Hematopoietic multipotent progenitor cell treated with erythropoietin and hydrocortisone succinate and interleukin-3 and kit ligand, for 17 days (in vitro differentiated cells): ENCODE results near the gene EEF1G.
"Not testable (repeated sequence)": the region's sequence is repeated elsewhere in the genome, so short reads cannot be mapped to it uniquely, and the experiment has no call there.

ENCODE experiments used
- DNase-seq: peaks from one replicate; pipeline ENCODE4 v3.0.0-alpha.2; 2015; ENCODE audit warnings: low spot score

EEF1G gene

DNA sequence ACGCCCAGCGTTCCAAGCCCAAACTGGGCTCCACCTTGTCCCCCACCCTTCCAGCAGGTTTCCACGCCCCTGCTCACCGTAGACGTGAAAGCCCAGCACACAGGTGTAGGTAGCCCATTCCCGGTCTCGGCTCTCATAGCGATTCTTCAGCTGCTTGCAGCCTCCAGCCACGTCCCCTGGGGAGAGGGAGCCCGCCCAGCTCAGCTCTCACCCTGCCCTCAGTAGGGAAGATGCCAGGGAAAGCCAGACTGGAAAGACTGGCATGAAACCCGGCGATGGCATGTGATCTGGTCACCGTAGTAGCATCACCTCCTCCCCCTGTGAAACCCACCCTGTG, 29.3 kb upstream of the EEF1G start:
- DNase-seq: no peak

DNA sequence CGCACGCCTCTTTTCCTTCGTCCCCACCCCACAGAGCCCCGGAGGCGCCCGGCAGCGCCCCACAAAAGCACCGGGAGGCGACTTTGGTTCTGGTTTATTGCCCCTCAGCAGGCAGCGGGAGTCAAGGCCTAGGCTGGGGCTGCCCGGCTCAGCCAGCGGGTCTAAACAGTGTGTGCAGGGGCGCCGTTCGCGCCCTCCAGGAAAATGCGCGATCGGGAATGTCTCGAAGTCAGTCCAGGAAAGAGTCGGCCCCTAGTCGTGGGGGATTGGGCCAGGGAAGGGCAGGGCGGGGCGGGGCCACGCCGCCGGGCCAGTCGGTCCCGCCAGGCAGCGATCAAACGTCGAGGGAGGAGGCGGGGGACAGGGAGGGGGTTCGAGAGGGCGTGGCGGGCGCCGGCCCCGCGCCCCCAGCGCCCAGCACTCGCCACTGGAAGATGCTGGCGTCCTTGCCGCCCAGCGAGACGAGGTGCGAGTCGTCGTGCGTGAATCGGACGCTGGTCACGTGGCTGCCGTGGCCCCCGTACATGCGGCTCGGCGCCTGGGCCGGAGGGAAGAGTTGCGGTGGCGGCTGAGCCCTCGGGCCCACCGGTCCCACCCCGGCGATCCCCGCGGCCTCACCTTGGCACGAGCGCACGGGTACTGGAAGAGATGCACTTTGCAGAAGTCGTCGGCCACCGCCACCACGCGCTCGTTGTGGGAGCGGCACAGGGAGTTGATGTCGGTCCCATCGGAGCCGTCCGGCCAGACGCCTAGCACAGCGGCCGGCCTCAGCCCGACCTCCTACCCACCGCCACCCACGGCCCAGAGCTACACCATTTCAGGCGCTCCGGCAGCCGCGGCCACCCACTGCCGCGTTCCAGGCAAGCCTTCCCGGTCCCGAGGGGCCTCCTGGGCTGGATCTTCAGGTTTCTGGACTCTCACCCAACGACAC, 28.7 kb upstream of the EEF1G start:
- no peak for DNase-seq

DNA sequence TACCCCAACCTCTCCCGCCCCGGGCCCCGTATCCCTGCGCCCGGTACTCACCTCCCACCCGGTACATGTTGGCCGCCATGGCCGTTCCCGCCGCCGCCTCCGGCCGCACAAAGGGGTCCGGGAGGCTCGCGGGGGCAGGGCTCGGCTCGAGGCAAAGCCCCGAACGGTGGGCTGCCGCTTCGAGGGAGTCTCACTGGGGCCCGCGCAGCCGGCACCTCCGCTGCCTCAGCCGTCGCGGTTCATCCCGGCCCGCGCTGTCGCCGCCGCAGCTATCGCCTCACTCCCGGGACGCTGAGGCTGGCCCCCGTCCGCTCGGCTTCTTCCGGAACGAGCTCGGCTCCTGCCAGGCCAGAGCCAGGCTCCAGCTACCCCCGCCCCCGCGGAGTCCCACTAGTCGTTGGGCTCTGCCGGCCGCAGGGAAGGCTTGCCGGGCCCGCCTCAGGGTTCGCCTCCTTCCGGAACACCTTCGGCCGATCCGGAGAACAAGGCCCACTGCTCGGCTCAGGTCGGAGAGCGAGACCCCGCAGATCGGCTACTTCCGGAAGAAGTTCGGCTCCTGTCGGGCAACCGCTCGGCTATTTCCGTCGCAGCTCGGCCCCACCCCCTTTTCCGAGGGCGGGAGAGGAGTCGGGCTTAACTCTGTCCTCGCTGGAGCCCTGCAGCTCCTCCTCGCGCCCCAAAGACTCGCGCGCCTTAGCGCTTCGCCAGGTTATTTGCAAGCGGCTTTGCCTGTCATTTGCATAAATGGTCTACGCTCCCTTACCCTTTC, 27.9 kb upstream of the EEF1G start, which contains the start of gene MTA2:
MTA2 (minus strand) TSS at position 494 of the 769 bp plus-strand sequence; CDS start at position 79, 415 bp downstream.
- DNase-seq: peak; percentile 97

DNA sequence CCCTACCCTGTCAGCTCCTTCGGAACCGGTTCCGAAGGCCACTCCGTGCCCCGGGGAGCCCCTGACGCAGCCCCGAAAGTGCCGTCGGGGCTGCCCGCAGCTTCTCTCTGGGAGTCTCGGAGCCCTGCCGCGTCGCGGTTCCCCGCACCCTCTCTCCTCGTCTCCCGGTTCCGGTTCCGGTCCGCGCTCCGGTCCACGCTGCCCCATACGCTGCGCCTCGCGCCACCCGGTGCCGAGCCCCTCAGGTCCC, 27.4 kb upstream of the EEF1G start:
- no peak for DNase-seq

GRCh38 chr11:62600367-62601121, 26.9 kb upstream of the EEF1G start:
- peak; percentile 30 for DNase-seq

DNA sequence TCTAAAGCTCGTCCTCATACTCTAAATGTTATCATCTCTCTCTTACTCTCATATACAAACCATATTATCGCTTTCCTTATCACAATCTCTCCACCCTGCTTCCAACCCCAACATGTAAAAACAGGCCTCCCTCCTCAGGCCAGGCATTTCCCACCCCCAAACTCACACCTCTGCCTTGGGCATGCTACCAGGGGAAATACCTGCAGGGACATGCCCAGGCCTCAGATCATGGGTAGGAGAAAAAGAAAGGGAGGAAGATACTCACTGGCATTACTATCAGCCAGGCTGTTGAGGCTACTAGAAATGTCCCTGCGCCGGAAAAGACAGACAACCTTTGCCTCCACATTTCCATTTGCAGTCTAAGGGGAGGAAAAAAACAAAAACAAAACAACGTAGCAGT, 26.2 kb upstream of the EEF1G start:
- DNase-seq: no peak

DNA sequence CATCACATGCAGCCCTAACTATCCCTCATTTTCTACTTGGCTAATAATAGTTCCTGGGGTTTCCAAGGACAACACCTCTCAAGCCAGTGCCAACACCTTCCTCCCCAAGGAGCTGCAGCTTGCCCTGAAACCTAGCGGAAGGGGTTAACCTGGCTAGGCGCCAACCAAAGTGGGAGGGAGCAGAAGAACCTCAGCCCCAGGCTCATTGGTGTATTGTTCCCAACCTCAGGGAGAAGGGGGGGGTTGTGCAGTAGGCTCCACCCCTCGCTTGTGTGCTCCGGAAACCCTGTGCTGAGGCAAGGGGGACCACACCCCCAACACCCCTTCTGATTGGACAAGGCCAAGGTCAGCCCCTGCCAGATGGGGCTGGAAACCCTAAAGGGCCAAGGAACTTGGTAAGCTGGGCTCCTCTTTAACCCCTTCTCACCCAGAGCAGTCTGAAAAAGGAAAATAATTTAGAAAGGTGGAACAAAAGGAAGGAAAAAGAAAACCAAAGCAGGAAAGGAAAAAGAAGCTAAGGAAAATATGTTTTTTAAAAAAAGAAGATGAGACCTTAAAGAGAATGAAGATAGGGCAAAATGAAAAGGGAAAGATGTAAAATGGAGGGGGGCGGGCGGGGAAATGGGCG, 25.5 kb upstream of the EEF1G start:
- DNase-seq: peak; percentile 86

GRCh38 chr11:62595124-62595523, 21.4 kb upstream of the EEF1G start:
- DNase-seq: no peak

- DNase-seq: peak; percentile 84
Measured at GRCh38 chr11:62593434-62594044, 19.8 kb upstream of the EEF1G start.

- no peak for DNase-seq
Measured at GRCh38 chr11:62592989-62593421, 19.3 kb upstream of the EEF1G start.

DNA sequence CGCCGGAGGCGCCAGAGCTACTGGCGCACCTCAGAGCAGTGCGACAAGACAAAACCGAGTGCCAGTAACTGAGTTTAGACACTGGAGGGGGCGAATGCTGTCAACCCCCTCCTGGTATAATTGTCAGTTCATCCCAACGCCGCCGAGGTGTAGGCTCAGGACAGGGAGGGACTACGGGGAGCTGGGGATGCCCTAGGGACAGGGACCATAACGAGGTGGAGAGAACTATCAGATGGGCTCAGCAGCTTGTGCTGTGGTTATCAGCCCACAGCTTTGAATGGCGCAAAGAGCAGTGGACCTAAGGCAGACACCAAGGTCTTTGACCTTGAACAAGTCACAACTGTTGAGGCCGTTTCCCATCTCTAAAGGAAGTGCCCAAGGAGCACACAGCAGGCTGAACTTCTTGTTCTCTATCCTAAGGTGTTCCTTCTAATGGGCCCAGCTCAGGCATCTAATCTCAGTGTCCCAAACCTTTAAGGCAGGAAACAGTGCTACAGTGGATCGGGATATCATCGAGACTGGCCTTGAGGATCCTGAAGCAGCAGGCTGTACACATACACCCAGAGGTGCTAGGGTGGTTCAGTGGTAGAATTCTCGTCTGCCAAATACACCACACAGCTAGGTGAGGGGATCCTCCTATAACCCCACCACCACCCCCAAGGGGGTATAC, 18.6 kb upstream of the EEF1G start:
- no peak for DNase-seq

GRCh38 chr11:62591448-62592145, 17.9 kb upstream of the EEF1G start, which contains the start of gene TUT1:
Gene TUT1 (minus strand): TSS chr11:62591523. CDS start chr11:62591485, 38 bp downstream.
- DNase-seq: peak; percentile 99

- no peak for DNase-seq
Measured at GRCh38 chr11:62588966-62589637, 15.4 kb upstream of the EEF1G start.

DNA sequence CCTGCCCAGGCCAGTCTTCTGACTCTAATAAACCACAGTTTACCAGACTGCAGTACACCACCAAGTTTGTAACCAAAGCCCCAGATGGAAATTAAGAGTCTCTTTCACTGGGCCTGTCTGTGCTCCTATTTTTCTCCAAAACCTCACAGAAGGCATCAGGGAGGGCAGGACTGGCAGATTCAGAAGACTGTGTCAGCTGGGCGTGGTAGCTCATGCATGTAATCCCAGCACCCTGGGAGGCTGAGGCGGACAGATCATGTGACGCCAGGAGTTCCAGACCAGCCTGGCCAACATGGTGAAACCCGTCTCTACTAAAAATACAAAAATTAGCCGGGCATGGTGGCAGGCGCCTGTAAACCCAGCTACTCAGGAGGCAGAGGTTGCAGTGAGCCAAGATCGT, 11.7 kb upstream of the EEF1G start:
- DNase-seq: not testable (repeated sequence)

GRCh38 chr11:62581735-62582134, 8.0 kb upstream of the EEF1G start:
- DNase-seq: not testable (repeated sequence)

DNA sequence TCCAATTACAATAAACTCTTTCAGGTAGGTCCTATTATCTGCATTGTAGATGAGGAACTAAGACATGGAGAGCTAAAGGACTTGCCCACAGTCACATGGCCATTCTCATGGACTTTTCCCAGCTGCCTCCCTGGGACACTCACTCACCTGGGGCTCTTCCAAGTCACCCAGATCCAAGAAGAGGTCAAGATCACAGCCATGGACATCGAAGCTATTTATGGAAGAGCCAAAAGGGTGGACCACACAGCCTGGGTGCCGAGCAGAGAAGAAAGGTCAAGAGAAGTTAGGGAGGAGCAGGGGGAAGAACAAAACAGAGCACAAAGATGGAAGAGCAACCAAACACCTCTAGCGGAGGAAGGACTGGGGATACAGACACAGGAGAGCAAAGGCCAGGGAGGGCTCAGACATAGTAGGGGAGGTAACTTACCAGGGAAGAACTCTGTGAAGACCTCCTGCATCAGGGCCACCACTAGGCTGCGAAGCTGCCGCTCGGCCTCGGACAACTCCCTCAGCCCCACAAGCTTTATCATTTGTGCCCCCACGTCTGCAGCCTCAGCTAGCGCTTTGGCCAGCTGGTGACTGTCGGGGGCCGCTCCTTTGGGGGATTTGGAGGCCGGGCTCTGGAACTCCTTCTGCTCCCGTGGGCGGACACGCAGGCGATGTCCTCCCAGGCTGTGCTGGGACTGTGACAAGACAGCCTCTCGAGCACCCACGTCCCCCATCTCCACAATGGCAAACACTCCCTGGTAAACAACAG, 7.4 kb upstream of the EEF1G start:
- no peak for DNase-seq

- no peak for DNase-seq
Measured at GRCh38 chr11:62579252-62579651, 5.6 kb upstream of the EEF1G start.

- DNase-seq: no peak
Measured at GRCh38 chr11:62578541-62578940, 4.8 kb upstream of the EEF1G start.
